ENCODE measurements around the gene VPS51.

DNA sequence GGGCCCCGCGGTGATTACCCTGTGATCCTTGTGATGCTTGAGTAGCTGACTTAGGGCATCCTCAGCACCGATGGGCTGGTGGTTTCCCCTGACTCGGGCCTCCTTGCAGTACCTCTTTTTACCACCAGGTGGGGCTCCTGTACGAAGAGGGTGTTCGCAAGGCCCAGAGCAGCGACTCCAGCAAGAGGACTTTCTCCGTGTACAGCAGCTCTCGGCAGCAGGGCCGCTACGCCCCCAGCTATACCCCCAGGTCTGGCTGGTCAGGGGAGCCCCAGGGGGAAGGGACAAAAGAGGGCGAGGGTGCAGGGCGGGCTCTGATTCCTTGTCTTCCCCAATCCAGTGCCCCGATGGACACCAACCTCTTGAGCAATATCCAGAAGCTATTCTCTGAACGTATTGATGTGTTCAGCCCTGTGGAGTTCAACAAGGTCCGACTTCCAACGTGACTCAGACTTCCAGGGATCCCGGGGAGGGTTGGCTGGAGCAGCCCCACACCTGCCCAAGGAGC lies 14.4 kb downstream of the VPS51 start:
- TF ChIP-seq, protein P1, sequence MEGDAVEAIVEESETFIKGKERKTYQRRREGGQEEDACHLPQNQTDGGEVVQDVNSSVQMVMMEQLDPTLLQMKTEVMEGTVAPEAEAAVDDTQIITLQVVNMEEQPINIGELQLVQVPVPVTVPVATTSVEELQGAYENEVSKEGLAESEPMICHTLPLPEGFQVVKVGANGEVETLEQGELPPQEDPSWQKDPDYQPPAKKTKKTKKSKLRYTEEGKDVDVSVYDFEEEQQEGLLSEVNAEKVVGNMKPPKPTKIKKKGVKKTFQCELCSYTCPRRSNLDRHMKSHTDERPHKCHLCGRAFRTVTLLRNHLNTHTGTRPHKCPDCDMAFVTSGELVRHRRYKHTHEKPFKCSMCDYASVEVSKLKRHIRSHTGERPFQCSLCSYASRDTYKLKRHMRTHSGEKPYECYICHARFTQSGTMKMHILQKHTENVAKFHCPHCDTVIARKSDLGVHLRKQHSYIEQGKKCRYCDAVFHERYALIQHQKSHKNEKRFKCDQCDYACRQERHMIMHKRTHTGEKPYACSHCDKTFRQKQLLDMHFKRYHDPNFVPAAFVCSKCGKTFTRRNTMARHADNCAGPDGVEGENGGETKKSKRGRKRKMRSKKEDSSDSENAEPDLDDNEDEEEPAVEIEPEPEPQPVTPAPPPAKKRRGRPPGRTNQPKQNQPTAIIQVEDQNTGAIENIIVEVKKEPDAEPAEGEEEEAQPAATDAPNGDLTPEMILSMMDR (IDR thresholded peaks at IDR 0.05; ENCODE audit: low read depth, low read length, missing input control): peak; percentile 99
- TF ChIP-seq, protein P2, sequence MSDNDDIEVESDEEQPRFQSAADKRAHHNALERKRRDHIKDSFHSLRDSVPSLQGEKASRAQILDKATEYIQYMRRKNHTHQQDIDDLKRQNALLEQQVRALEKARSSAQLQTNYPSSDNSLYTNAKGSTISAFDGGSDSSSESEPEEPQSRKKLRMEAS (IDR thresholded peaks at IDR 0.05): no peak
- TF ChIP-seq RXRA (IDR thresholded peaks at IDR 0.05): peak in 1 of 2 donors; percentile 14
- no peak for TF ChIP-seq TAF1 (conservative IDR thresholded peaks at IDR 0.05)
- TF ChIP-seq, protein P3, sequence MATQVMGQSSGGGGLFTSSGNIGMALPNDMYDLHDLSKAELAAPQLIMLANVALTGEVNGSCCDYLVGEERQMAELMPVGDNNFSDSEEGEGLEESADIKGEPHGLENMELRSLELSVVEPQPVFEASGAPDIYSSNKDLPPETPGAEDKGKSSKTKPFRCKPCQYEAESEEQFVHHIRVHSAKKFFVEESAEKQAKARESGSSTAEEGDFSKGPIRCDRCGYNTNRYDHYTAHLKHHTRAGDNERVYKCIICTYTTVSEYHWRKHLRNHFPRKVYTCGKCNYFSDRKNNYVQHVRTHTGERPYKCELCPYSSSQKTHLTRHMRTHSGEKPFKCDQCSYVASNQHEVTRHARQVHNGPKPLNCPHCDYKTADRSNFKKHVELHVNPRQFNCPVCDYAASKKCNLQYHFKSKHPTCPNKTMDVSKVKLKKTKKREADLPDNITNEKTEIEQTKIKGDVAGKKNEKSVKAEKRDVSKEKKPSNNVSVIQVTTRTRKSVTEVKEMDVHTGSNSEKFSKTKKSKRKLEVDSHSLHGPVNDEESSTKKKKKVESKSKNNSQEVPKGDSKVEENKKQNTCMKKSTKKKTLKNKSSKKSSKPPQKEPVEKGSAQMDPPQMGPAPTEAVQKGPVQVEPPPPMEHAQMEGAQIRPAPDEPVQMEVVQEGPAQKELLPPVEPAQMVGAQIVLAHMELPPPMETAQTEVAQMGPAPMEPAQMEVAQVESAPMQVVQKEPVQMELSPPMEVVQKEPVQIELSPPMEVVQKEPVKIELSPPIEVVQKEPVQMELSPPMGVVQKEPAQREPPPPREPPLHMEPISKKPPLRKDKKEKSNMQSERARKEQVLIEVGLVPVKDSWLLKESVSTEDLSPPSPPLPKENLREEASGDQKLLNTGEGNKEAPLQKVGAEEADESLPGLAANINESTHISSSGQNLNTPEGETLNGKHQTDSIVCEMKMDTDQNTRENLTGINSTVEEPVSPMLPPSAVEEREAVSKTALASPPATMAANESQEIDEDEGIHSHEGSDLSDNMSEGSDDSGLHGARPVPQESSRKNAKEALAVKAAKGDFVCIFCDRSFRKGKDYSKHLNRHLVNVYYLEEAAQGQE (IDR thresholded peaks at IDR 0.05): no peak
- TF ChIP-seq, protein P4, sequence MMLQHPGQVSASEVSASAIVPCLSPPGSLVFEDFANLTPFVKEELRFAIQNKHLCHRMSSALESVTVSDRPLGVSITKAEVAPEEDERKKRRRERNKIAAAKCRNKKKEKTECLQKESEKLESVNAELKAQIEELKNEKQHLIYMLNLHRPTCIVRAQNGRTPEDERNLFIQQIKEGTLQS (IDR thresholded peaks at IDR 0.05): no peak
- no peak for TF ChIP-seq GABPA (IDR thresholded peaks at IDR 0.05 in 1 of 2, conservative IDR thresholded peaks at IDR 0.05 in 1 of 2)
- TF ChIP-seq JUND (IDR thresholded peaks at IDR 0.05): no peak
- TF ChIP-seq, protein P5, sequence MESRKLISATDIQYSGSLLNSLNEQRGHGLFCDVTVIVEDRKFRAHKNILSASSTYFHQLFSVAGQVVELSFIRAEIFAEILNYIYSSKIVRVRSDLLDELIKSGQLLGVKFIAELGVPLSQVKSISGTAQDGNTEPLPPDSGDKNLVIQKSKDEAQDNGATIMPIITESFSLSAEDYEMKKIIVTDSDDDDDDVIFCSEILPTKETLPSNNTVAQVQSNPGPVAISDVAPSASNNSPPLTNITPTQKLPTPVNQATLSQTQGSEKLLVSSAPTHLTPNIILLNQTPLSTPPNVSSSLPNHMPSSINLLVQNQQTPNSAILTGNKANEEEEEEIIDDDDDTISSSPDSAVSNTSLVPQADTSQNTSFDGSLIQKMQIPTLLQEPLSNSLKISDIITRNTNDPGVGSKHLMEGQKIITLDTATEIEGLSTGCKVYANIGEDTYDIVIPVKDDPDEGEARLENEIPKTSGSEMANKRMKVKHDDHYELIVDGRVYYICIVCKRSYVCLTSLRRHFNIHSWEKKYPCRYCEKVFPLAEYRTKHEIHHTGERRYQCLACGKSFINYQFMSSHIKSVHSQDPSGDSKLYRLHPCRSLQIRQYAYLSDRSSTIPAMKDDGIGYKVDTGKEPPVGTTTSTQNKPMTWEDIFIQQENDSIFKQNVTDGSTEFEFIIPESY (IDR thresholded peaks at IDR 0.05): no peak
- no peak for TF ChIP-seq YY1 (IDR thresholded peaks at IDR 0.05)
- TF ChIP-seq SP1 (IDR thresholded peaks at IDR 0.05): peak; percentile 9
- TF ChIP-seq NR2F2 (IDR thresholded peaks at IDR 0.05): no peak
- TF ChIP-seq RAD21 (IDR thresholded peaks at IDR 0.05): peak; percentile 78 to 85
- TF ChIP-seq HNF4A (conservative IDR thresholded peaks at IDR 0.05): peak in 1 of 2 donors; percentile 19

All from liver (tissue), 3 donors.